Stimulated activated CD4-positive, alpha-beta T cell treated with anti-CD3 and anti-CD28 coated beads, Interleukin-4, amount 100 ng/mL, for 1 hour (primary cell): ENCODE measurements around the gene ARHGAP8.
"Not testable (repeated sequence)": the region's sequence is repeated elsewhere in the genome, so short reads cannot be mapped to it uniquely, and the experiment has no call there.

Experiments
- DNase-seq: peaks from one replicate; pipeline ENCODE4 v3.0.0-alpha.2; 2020

The ARHGAP8 gene

GRCh38 chr22:44891791-44892190 is 139.4 kb downstream of the ARHGAP8 start:
- no peak for DNase-seq

- no peak for DNase-seq
These were observed 139.9 kb downstream of the ARHGAP8 start for GRCh38 chr22:44892243-44892642.

GRCh38 chr22:44892803-44893730 is 140.7 kb downstream of the ARHGAP8 start:
- no peak for DNase-seq

GRCh38 chr22:44893731-44894080 is 141.3 kb downstream of the ARHGAP8 start:
- no peak for DNase-seq

- no peak for DNase-seq
These were observed 141.9 kb downstream of the ARHGAP8 start for GRCh38 chr22:44894321-44894720.

GRCh38 chr22:44894782-44895181 is 142.4 kb downstream of the ARHGAP8 start:
- no peak for DNase-seq

GRCh38 chr22:44895296-44896055 is 143.1 kb downstream of the ARHGAP8 start:
- no peak for DNase-seq

- DNase-seq = no peak
These were observed 145.9 kb downstream of the ARHGAP8 start for GRCh38 chr22:44898236-44898635.

GRCh38 chr22:44901301-44901700 is 148.9 kb downstream of the ARHGAP8 start:
- no peak for DNase-seq

GRCh38 chr22:44903164-44903563 is 150.8 kb downstream of the ARHGAP8 start:
- DNase-seq = not testable (repeated sequence)

- not testable (repeated sequence) for DNase-seq
These were observed 152.2 kb downstream of the ARHGAP8 start for GRCh38 chr22:44904492-44905152.

- DNase-seq = no peak
These were observed 154.0 kb downstream of the ARHGAP8 start for GRCh38 chr22:44906248-44906936.

- DNase-seq = no peak
These were observed 154.7 kb downstream of the ARHGAP8 start for GRCh38 chr22:44906999-44907644.

GRCh38 chr22:44907765-44908737 is 155.7 kb downstream of the ARHGAP8 start:
- no peak for DNase-seq

GRCh38 chr22:44909241-44909640 is 156.9 kb downstream of the ARHGAP8 start:
- DNase-seq = no peak
